VCaP (cell line): Measurements from ENCODE around the gene FAM241A.

Experiments
- H3K27ac ChIP-seq: fragments of 450-650 bp; 2 replicates; pipeline ENCODE4 v1.5.1; 2017
- TF ChIP-seq, protein P1 (sequence below): fragments of 450-650 bp; conservative IDR thresholded peaks from 2 replicates; pipeline ENCODE4 v1.5.1; 2017; ENCODE audit warnings: mild to moderate bottlenecking, moderate library complexity

FAM241A gene

DNA sequence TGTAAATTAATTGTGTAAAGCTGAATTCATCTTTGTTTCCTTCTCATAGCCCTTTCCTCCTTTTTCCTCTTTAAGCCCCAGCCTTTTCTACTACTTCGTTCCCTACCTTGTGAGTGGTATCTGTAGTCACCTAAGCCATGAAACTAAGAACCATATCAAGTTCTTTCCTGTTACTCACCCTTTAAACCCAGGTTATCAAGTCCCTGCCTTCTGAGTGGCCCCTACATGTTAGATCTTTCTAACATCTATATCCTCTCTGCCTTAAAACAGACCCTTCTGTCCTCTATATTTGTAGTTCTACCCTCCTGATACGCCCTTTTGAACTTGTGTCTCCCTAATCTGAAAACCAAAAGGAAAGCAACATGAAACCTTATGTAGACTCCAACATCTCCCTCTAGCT, 93.6 kb downstream of the FAM241A start:
- TF ChIP-seq, protein P1, sequence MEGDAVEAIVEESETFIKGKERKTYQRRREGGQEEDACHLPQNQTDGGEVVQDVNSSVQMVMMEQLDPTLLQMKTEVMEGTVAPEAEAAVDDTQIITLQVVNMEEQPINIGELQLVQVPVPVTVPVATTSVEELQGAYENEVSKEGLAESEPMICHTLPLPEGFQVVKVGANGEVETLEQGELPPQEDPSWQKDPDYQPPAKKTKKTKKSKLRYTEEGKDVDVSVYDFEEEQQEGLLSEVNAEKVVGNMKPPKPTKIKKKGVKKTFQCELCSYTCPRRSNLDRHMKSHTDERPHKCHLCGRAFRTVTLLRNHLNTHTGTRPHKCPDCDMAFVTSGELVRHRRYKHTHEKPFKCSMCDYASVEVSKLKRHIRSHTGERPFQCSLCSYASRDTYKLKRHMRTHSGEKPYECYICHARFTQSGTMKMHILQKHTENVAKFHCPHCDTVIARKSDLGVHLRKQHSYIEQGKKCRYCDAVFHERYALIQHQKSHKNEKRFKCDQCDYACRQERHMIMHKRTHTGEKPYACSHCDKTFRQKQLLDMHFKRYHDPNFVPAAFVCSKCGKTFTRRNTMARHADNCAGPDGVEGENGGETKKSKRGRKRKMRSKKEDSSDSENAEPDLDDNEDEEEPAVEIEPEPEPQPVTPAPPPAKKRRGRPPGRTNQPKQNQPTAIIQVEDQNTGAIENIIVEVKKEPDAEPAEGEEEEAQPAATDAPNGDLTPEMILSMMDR, result no peak
- no peak overlapping the region for H3K27ac ChIP-seq
